ENCODE results near the gene RPS14.

RPS14 gene

DNA sequence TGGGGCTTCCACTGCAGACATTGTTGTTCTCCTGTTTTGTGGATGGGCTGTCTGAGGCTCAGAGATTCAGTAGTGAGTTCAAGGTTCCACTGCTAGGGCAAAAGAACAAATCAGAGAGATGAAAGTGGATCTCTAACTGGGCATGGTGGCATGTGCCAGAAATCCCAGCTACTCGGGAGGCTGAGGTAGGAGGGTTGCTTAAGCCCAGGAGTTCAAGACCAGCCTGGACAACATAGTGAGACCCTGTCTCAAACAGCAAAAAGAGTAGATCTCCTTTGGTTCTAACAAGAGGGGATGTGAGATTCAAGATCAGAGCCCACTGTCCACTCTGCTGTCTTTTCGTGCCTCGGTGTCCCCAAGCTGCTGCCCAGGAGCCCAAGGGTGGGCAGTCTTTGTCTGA is 46.6 kb upstream of the RPS14 start:
- no peaks in the 10 kb centered on the region for H4K20me1 ChIP-seq (ENCODE audit: insufficient read depth, low read length, poor library complexity, severe bottlenecking)
- no peak overlapping the region for H3K4me2 ChIP-seq (ENCODE audit: low read depth, low read length, poor library complexity, severe bottlenecking)
- no peak overlapping the region for H2AFZ ChIP-seq (ENCODE audit: low read length)
- H3F3A ChIP-seq (ENCODE audit: low read depth), result no peaks in the 10 kb centered on the region
- no peaks in the 10 kb centered on the region for H3K36me3 ChIP-seq (ENCODE audit: insufficient read depth, low read length)
- no peaks in the 10 kb centered on the region for H3K27me3 ChIP-seq (ENCODE audit: insufficient read depth, low read length, poor library complexity, severe bottlenecking)
- no peak overlapping the region for H3K9ac ChIP-seq (ENCODE audit: low read depth, low read length, poor library complexity, severe bottlenecking)
- no peak for TF ChIP-seq EZH2phosphoT487 (IDR thresholded peaks at IDR 0.05; ENCODE audit: borderline replicate concordance)
- TF ChIP-seq, protein P1, sequence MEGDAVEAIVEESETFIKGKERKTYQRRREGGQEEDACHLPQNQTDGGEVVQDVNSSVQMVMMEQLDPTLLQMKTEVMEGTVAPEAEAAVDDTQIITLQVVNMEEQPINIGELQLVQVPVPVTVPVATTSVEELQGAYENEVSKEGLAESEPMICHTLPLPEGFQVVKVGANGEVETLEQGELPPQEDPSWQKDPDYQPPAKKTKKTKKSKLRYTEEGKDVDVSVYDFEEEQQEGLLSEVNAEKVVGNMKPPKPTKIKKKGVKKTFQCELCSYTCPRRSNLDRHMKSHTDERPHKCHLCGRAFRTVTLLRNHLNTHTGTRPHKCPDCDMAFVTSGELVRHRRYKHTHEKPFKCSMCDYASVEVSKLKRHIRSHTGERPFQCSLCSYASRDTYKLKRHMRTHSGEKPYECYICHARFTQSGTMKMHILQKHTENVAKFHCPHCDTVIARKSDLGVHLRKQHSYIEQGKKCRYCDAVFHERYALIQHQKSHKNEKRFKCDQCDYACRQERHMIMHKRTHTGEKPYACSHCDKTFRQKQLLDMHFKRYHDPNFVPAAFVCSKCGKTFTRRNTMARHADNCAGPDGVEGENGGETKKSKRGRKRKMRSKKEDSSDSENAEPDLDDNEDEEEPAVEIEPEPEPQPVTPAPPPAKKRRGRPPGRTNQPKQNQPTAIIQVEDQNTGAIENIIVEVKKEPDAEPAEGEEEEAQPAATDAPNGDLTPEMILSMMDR (conservative IDR thresholded peaks at IDR 0.05; ENCODE audit: low read length), result no peak
- H3K4me3 ChIP-seq (ENCODE audit: low read length, poor library complexity, severe bottlenecking), result no peak overlapping the region
- H3K4me1 ChIP-seq (ENCODE audit: insufficient read depth, low read length, poor library complexity, severe bottlenecking), result peaks cover 2% of the 10 kb centered on the region
- no peaks in the 10 kb centered on the region for H3K79me2 ChIP-seq (ENCODE audit: insufficient read depth, low read length)
- no peaks in the 10 kb centered on the region for H3K9me3 ChIP-seq (ENCODE audit: insufficient read depth, low read depth, low read length)
- H3K9me2 ChIP-seq (replicated peaks; ENCODE audit: low read depth, low read length), result no peaks in the 10 kb centered on the region

DNA sequence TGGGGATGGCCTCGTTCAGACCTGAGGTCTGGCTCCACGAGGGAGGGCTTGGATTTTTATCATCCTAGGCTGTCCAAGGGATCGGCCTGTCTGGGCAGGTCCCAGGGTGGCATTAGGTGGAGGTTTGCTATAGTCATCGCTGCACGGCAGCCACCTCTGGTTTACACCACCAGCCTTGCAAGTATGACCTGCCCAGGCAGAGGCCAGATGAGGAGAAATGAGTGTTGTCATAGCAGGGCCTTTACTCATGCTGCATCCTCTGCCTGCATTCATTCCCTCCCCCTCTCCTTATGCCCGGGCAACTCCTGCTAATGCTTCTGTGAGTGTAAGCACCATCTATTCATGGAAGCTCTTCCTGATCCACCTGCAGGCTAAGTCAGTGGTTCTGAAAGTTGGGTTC is 43.1 kb upstream of the RPS14 start:
- Histone ChIP-seq H3F3A (ENCODE audit: low read depth) (no peaks in the 10 kb centered on the region), H3K36me3 (ENCODE audit: insufficient read depth, low read length) (no peaks in the 10 kb centered on the region), H3K4me2 (ENCODE audit: low read depth, low read length, poor library complexity, severe bottlenecking) (no peak overlapping the region), H3K9me2 (replicated peaks; ENCODE audit: low read depth, low read length) (no peaks in the 10 kb centered on the region), H4K20me1 (ENCODE audit: insufficient read depth, low read length, poor library complexity, severe bottlenecking) (no peaks in the 10 kb centered on the region), H3K27me3 (ENCODE audit: insufficient read depth, low read length, poor library complexity, severe bottlenecking) (no peaks in the 10 kb centered on the region), H3K4me1 (ENCODE audit: insufficient read depth, low read length, poor library complexity, severe bottlenecking) (peaks cover 16% of the 10 kb centered on the region), H2AFZ (ENCODE audit: low read length) (no peak overlapping the region), H3K9me3 (ENCODE audit: insufficient read depth, low read depth, low read length) (no peaks in the 10 kb centered on the region), H3K79me2 (ENCODE audit: insufficient read depth, low read length) (no peaks in the 10 kb centered on the region), H3K4me3 (ENCODE audit: low read length, poor library complexity, severe bottlenecking) (no peak overlapping the region), H3K9ac (ENCODE audit: low read depth, low read length, poor library complexity, severe bottlenecking) (no peak overlapping the region)
- TF ChIP-seq EZH2phosphoT487 (IDR thresholded peaks at IDR 0.05; ENCODE audit: borderline replicate concordance), result no peak
- TF ChIP-seq, protein P1 (conservative IDR thresholded peaks at IDR 0.05; ENCODE audit: low read length), result no peak

DNA sequence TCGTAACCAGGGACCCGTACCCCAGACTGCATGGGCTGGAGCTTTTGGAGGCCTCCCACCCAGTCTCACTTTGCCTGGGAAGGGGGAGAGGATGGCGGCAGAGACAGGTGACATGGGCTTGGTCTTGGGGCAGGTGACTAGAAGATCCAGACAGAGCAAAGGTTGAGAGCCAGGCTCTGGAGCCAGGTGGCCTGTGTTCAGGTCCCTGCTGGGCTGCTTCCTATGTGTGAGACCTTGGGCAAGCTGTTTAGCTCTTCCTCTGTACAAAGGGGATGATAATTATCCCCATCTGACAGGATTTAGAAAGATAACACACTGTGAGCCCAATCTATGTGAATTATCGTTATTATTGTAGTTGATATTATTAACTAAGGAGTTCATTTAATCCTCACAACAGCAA is 42.3 kb upstream of the RPS14 start:
- no peak overlapping the region for H3K4me3 ChIP-seq (ENCODE audit: low read length, poor library complexity, severe bottlenecking)
- no peaks in the 10 kb centered on the region for H3F3A ChIP-seq (ENCODE audit: low read depth)
- TF ChIP-seq EZH2phosphoT487 (IDR thresholded peaks at IDR 0.05; ENCODE audit: borderline replicate concordance), result no peak
- TF ChIP-seq, protein P1 (conservative IDR thresholded peaks at IDR 0.05; ENCODE audit: low read length), result no peak
- no peaks in the 10 kb centered on the region for H4K20me1 ChIP-seq (ENCODE audit: insufficient read depth, low read length, poor library complexity, severe bottlenecking)
- no peak overlapping the region for H3K4me2 ChIP-seq (ENCODE audit: low read depth, low read length, poor library complexity, severe bottlenecking)
- H3K9me2 ChIP-seq (replicated peaks; ENCODE audit: low read depth, low read length), result no peaks in the 10 kb centered on the region
- H3K79me2 ChIP-seq (ENCODE audit: insufficient read depth, low read length), result no peaks in the 10 kb centered on the region
- H2AFZ ChIP-seq (ENCODE audit: low read length), result no peak overlapping the region
- H3K27me3 ChIP-seq (ENCODE audit: insufficient read depth, low read length, poor library complexity, severe bottlenecking), result no peaks in the 10 kb centered on the region
- H3K9ac ChIP-seq (ENCODE audit: low read depth, low read length, poor library complexity, severe bottlenecking), result no peak overlapping the region
- H3K9me3 ChIP-seq (ENCODE audit: insufficient read depth, low read depth, low read length), result no peaks in the 10 kb centered on the region
- H3K4me1 ChIP-seq (ENCODE audit: insufficient read depth, low read length, poor library complexity, severe bottlenecking), result peaks cover 23% of the 10 kb centered on the region
- H3K36me3 ChIP-seq (ENCODE audit: insufficient read depth, low read length), result no peaks in the 10 kb centered on the region

All from Loucy (cell line).